Measurements from ENCODE around the gene KMT2D.

The KMT2D gene, protein sequence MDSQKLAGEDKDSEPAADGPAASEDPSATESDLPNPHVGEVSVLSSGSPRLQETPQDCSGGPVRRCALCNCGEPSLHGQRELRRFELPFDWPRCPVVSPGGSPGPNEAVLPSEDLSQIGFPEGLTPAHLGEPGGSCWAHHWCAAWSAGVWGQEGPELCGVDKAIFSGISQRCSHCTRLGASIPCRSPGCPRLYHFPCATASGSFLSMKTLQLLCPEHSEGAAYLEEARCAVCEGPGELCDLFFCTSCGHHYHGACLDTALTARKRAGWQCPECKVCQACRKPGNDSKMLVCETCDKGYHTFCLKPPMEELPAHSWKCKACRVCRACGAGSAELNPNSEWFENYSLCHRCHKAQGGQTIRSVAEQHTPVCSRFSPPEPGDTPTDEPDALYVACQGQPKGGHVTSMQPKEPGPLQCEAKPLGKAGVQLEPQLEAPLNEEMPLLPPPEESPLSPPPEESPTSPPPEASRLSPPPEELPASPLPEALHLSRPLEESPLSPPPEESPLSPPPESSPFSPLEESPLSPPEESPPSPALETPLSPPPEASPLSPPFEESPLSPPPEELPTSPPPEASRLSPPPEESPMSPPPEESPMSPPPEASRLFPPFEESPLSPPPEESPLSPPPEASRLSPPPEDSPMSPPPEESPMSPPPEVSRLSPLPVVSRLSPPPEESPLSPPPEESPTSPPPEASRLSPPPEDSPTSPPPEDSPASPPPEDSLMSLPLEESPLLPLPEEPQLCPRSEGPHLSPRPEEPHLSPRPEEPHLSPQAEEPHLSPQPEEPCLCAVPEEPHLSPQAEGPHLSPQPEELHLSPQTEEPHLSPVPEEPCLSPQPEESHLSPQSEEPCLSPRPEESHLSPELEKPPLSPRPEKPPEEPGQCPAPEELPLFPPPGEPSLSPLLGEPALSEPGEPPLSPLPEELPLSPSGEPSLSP (N-terminal part only)

DNA sequence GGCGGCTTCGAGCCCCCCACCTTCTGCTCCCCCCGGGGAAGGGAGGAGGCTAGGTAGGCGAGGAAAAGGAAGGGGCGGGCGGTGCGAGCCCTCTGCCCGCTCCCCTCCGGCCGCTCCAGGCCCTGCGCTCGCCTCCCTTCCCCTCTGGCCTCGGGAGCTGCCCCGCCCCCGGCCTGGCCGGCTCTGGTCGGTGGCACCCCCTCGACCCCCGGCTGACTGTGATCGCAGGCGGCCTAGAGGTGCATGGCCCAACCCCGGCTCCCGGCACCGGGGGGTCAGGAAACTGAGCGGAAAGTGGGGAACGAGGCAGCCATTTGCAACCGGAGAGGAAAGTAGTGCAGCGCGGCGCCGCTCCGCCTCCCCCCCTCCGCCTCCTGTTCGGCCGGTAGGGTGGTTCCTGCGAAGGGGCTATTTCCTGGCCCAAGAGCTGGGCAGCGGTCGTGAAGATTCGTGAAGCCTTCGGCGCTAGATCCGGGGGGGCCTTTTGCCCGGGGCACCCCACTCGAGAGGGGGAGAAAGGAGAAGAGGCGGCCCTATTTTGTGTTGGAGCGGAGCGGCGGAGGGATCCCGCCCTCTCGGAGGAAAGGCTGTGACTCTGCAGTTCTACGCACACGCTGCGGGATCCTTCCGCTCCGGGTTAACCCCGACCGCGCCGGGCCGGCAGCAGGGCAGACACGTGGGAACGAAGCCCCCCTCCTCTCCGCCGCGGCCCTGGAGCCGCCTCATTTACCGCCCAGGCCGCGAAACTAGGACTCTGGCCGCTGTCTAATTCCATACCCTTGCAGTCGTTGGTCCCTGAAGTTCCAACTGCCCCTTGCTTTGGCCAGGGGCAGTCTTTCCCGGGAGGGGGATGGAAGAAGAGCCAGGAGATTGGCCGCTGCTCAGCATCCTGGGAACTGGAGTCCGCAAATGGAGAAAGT, at the start of gene KMT2D:
Gene KMT2D (minus strand): TSS at position 558 of the 920 bp plus-strand sequence. CDS start 5,470 bp downstream, outside the sequence.
- peak; percentile 98 for DNase-seq (ENCODE audit: low read depth, low spot score)

DNA sequence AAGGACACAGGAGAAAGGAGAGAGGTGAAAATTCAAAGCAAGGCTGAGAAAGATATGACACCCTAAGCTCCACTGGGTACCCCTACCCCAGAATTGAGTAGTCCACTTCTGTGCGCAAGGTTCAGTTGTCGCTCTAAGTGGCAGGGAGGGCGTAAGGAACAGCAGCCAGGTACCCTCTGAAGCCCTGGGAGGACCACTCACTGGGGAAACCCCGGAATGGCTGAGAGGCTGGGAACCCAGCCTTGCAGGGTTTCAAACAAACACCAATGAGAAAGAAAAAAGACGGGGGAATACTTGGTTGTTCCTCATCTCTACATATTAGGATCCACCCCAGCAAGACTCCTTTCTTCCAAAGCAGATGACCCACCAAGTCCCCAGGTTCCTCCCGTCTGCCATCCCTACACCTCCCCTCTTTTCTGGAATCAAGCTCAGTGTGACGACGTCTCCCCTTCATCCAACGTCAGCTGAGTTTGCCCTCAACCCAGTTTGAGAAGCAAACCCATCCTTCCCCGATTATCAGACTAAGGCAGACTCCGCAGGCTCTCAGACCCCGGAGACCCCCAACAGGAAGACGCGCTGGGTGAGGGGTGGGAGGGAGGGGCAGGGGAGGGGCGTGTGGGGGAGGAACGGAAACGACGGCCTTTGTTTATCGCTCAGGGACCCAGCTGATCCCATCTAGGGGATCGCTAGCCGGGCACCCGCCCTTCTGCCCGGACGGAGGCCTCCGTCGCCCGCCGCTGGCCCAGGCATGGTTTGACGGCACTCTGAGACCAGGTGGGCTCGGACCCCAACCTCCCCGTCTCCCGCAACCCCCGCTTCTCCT, 49.3 kb upstream of the KMT2D start:
- peak; percentile 46 for DNase-seq (ENCODE audit: low read depth, low spot score)

DNA sequence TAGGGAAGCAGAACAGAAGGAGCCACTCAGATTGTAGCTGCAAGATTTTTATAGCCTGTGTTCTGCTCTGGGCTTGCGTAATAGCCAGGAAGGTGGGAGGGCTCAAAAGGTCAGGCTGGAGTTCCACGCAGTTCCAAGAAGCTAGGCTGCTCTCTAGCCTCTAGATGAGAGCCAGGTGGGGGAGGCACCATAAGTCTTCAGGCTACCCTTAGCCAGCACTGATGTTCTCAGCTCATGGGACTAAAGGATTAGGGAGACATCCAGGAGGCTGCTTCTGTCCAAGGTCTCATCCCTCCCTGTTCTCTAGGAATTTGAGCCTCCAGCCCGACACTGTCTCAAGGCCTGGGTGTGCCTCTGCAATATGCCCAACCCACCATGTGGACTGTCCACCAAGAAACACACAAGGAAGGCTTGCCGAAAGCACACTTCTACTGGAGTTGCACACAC, 48.4 kb upstream of the KMT2D start:
- DNase-seq (ENCODE audit: low read depth, low spot score) = no peak

DNA sequence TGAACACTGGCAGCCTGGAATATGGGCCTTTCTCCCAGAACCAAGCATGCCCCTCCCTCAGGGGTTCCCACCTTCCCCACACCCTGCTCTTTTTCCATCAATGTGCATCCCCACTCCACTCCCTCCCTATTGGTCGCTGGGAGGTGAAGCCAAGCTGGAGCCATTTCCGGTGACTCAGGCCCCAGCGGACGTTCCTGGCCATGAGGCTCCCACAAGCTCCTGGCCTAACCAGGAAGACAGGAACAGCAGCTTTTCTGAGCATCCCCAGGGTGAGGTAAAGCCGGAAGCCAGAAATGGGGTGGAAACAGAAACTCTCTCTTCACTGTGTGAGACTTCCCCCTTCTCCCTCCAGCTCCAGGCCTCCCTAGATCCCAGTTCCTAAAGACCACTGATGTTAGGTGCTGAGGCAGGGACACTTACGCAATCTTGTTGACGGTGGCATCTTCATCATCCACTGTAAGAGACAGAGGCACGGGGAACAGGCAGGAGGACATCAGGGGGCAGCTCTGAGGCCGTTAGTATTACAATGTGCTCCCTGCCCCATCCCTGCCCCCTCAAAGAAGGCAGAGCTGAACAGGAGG, 45.0 kb upstream of the KMT2D start:
- DNase-seq (ENCODE audit: low read depth, low spot score) = no peak

DNA sequence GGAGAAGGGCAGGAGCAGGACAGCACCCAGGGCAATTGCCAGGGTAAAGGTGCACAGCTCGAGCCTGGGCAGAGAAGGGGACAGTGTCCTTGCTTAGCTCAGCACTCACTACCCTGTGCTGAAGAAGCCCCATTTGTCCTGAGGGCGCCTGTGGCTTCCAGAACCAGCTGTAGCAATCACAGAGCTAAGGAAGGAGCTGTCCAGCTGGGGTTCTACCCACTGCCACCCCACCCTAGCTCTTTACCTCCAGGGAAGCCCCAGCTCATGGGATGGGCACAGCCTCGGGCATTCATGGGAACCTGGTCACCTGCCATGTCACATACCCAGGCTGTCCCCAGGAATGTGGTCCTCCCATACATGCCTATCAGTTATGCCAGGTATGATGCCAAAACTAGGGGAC, 44.2 kb upstream of the KMT2D start:
- no peak for DNase-seq (ENCODE audit: low read depth, low spot score)

DNA sequence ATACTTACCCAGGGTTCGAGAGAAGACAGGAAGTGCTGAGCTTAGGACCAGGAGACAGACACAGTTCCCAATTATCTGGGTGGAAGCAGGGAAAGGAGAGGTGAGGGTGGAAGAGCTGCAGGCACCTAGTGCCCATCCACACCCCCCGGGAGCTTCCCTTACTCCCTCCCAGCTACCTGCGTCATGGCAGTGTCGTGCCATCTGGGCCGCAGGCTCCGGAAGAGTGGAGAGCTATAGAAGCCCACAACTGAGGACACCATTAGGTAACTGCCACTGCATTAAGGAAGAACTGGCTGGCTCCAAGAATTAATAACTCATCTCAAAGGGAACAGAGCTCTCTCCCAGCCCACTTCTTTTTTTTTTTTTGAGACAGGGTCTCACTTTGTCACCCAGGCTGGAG, 39.8 kb upstream of the KMT2D start:
- DNase-seq (ENCODE audit: low read depth, low spot score) = no peak

DNA sequence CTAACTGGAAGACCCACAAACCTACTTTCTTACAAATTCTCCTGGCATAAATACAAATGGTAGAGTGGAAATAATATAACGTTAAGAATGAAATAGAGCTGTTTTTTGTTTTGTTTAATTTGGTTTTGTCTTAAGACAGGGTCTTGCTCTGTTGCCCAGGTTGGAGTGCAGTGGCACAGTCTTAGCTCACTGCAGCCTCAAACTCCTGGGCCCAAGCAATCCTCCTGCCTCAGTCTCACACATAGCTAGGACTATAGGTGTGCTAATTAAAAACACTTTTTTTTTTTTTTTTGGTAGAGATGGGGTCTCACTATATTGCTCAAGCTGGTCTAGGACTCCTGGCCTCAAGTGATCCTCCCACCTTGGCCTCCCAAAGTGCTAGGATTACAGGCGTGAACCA, 38.1 kb upstream of the KMT2D start:
- DNase-seq (ENCODE audit: low read depth, low spot score) = no peak

DNA sequence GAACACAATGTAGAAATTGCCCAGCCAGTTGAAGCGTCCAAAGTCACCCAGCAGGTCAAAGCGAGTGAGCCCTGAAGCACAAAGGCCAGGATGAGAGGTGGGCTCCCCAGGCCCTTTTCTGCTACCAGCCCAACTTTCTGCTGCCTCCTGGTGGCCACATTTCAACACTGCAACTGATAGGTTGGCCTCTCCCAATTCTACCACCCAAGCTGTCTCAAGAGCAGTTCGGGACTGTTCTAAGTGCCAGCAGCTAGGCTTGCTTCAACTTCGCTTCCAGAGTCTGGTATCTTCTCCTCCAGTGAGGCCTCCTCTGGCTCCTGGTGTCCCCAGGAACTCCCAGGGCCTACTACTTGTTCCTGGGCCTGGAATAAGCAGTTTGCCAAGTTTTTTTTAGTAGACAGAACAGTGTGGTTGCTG, 37.4 kb upstream of the KMT2D start:
- peak; percentile 70 for DNase-seq (ENCODE audit: low read depth, low spot score)

DNA sequence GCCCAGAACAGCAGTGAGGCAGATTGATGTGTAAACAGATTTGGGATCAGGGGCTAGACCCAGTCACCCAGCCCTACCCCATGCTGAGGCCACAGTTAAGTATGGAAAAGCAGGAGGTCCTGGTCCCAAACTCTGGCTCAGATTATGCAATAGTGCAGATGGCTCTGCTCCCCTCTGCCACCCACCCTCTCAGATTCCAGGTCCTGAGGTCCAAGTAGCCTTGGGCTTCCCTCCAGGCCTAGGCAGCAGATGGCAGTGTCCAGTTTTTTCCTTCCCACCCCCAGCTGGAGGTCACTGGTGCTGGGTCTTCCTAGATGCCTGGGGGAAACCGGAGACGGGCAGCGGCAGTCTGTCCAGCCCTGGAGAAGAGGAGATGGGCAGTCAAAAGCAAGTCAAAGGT, 36.8 kb upstream of the KMT2D start:
- no peak for DNase-seq (ENCODE audit: low read depth, low spot score)

DNA sequence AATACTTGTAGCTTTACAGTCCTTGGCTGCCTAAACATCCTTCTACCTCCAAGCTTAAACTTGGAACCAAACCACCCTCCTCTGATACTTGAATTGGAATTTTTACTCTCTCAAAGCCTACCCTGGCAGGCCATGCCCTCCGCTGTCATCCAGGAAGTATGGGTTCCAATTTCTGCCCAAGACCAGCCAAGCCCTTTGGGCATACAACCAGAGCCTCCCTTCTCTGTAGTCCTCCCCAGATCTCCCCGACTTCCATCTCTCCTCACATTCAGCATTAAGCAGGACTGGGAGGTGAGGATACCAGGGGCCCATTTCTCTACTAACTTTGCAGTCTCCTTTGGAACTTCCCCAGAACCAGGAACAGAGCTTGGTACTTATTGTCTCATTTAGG, 34.4 kb upstream of the KMT2D start:
- no peak for DNase-seq (ENCODE audit: low read depth, low spot score)

DNA sequence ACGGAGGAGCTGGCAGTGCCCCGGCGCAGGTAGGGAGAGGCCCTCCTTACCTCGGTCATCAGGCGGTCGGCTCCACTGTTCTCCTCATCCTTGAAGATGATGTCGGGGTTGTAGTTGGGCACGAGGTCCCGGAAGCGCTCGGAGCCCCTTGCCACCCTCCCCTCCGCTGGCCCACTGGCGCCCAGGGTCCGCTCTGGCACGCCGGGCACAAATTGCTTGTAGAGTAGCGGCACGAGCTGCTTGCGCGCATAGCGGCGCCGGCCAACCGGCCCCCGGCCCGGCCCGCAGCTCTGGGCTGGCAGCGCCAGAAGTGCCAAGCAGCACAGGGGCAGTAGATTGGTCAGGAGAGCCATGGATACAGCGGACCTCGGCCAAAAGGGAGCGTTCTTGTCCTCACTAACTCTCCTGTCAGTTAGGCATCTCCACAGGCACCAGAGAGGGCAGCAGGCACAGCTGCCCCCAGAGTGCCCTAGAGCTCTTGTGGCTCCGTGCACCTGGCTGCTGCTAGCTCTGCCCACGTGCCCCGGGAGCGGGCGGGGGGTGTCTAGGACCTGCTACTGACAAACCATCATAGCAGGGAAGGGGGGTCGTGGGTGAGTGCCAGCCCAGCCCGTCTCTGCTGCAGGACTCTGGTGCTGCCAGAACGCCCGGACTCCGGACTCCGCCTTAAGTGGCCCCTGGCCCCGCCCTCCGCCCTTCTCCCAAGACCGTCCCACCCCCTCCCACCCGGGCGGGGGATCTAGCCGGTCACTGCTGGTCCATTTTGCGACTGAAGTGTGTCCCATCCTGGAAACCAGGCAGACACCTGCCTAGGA, 33.8 kb upstream of the KMT2D start, which contains the start of gene DHH:
Gene DHH (minus strand): TSS at position 642 of the 815 bp plus-strand sequence. CDS start 289 bp downstream, at position 353.
- peak; percentile 50 for DNase-seq (ENCODE audit: low read depth, low spot score)

DNA sequence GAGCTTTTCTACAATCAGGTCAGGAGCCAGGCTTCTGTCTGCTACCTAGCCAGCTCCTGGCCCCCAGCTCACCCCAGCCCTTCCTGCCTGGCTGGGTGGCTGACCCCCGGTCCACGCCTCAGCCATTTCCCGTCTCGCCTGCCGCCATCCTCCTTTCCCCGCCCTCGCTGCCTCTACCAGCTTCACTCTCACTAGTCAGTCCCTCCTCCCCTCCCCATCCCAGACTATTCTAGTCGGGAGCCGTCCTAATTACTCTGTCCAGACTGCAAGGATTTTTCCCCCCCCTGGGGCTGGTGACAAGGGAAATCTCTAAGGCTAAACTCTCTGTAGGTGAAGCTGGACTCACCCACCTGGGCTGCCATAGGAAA, 33.2 kb upstream of the KMT2D start:
- peak; percentile 21 for DNase-seq (ENCODE audit: low read depth, low spot score)

DNA sequence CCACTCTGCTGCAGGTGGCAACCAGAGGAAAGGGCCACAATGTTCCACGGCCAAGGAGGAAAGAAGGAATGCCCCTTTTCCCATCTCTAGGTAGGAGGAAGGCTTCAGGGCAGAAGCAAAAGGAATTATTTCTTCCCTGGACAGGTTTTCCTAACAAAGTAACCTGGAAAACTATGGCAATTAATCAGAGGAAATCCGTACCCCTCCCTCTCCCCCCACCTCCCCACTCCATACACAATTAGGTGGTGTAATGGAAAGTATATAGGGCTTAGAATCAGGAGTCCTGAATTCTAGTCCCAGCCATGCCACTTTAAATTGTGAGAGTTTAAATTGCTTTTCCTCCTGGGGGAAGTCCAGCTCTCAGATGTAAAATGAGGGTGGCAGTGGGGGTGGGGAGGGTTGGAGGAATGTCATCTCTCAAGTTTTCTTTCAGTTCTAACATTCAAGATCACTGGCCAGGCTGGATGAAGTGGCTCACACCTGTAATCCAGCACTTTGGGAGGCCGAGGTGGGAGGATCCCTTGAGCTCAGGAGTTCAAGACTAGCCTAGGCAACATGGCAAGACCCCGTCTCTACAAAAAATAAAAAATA, 32.3 kb upstream of the KMT2D start:
- no peak for DNase-seq (ENCODE audit: low read depth, low spot score)

DNA sequence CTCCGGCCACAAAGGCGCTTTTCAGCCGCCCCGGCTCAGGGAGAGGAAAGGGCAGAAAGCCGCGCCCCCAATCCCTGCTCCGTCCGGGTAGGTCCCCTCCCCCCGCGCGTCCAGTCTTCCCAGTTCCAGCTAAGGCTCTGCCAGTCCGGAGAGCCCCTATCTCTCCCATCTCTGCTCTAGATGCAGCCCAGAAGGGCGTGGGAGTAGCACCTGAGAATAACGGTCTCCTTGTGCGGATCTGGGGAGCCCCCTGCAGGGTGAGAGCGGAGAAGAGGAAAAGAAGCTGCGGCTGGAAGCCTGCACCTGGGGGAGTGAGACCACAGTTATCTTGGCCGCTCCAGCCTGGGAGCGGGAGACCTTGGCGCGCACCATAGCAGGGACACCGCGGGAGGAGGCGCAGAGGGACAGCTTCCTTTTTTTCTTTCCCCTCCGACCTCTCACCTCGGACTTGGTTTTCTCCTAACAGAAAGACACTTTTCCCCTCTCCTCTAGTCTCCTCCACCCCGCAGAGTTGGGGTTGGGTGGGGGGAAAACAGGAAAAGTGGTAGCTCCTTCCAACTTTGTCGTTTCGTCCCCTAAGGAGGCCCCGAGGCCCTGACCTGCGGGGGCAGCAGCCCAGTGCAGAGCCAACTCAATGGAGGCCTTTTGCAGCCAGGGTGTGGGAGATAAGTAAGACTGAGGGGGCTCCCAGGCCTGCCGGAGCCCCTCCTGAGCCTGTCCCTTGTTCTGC, 31.7 kb upstream of the KMT2D start:
- peak; percentile 69 for DNase-seq (ENCODE audit: low read depth, low spot score)

DNA sequence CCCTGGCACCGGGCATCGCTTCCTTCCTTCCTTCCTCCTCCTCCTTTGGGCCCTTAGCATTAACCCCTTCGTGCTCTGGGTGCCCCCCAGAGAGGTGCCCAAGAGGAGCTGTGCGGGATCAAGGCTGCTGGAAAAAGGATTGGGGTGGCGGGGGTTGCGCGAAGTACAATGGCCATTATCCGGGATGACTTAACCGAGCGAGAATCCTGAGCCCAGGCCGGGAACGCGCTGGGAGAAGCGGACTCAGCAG, 31.2 kb upstream of the KMT2D start:
- DNase-seq (ENCODE audit: low read depth, low spot score) = no peak

DNA sequence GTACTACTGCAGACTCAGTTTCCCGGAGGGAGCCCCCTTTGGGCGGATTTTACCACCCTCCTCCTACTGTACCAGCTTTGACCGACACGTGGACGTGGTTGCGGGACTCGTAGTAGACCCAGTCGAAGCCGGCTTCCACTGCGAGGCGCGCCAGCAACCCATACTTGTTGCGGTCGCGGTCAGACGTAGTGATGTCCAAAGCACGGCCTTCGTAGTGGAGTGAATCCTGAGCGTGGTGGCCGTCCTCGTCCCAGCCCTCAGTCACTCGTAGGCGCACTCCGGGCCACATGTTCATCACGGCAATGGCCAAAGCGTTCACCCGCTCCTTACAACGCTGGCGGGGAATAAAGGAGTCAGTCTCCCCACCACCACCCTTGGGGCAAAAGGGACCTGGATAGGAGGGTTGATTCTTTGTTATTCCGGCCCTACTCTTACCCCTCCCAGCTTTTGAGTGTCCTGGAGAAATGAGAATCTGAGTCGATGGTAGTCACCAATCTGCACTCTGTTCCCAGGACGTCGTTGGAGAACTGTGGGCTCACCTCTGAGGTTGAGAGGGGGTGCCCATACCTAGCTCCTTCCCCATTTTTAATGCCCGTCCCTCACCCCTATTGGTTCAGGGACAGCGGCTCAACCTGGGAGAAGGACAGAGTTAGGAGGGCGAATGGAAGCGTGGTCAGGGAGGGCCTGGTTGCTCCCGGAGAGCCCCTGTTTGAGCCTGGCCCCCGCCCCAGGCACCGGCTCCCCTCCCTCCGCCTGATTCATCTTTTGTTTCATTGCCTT, 30.7 kb upstream of the KMT2D start:
- peak; percentile 29 for DNase-seq (ENCODE audit: low read depth, low spot score)
